H54 (cell line): ENCODE measurements around the gene FSCB.

Experiments
- DNase-seq: peaks from one replicate; pipeline ENCODE4 v3.0.0; 2011; ENCODE audit warnings: low spot score, mixed read lengths; ENCODE audit not compliant: insufficient read length
- FAIRE-seq: peaks from 3 replicates; lab custom pipeline; 2011; peaks lifted over from hg19 to GRCh38; lab: Jason Lieb, UNC
- POLR2A ChIP-seq: IDR thresholded peaks from 2 replicates; pipeline ENCODE4 v1.6.1; 2011; ENCODE audit warnings: low read depth, mild to moderate bottlenecking, low read length

FSCB gene

DNA sequence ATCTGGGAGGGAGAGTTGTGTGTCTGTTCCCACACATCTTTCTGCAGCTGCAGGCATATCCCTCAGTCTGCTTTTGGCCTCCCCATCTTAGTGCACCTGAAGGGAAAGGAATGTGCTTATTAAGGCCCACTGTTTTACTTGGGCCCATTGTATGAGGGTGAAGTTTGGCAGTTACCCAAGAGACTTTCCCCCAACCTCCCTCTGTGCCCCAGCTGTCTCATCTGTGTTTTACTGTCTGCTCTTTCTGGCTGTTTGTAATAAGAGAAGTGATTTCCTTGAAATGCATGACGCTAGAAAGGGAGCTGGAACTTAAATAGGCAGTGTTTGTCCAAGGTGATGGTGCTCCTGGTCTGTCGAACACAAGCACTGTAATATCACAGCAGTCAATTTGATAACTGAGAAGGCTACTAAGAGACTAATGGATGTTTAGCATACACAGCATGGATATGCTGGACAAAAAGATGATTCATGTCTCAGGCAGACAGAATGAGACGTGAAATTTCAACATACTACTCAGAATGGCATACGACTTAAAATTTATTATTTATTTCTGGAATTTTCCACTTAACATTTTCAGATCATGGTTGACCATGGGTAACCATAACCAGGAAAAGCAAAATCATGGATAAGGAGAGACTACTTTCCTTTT lies 43.6 kb downstream of the FSCB start:
- no peak for TF ChIP-seq POLR2A
- no peak for FAIRE-seq

DNA sequence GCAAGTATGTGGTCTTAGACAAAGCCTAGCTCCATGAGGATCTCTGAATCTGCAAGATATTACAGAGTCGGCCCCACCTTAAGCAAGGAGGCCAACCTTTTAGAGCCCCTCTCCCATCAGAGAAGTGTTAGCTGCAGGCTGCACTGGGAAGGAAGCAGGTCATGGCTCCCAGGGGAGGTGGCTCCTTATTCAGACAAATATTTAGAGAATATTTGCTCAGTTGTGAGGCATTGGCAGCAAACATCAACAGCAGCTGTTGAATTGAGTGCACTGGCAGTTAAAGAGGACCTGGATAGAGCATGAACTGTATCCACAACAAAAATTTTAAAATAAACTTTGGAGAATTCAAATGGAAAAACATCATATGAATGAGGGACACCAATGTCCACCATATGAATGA lies 44.7 kb downstream of the FSCB start:
- TF ChIP-seq POLR2A = no peak
- DNase-seq = no peak
- FAIRE-seq = no peak

More for the DNA sequence above, 43.6 kb downstream of the FSCB start:
- DNase-seq = no peak

DNA sequence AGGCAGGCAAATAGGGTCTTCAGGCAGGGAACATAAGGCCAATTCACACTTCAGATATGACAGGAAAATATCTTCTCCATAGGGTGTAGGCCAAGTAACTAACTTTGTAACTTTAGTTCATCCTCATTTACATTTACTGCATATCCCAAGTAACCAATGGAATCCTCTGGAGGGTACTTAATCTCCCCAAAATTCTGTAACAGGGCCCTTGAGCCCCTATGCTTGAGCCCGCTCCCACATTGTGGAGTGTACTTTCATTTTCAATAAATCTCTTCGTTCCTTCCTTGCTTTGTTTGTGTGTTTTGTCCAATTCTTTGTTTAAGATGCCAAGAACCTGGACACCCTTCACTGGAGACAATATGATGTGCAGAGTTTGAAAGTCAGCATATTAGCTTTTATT lies 45.3 kb downstream of the FSCB start:
- DNase-seq (no peak), FAIRE-seq (no peak)
- no peak for TF ChIP-seq POLR2A
